Naive thymus-derived CD8-positive, alpha-beta T cell (primary cell): Measurements from ENCODE around the gene SERPINA3. TPM values are rescaled to one million over a fixed set of nuclear protein-coding genes. Genes with fewer than 3 reads are reported as not detected.

Experiments
- ATAC-seq, 2 donors: fragments of 150-1000 bp; cut with Tn5 transposase in 1 of 2; sonication (Bioruptor Pico), chemical (Tn5 transposase) in 1 of 2; 1 replicate in 1 of 2; 2 replicates in 1 of 2; pipeline ENCODE4 v1.10.0; 2021; ENCODE audit warnings: mild to moderate bottlenecking in 2 of 2, moderate library complexity in 2 of 2
- POLR2A ChIA-PET: fragments of 350-600 bp; sonication (Branson Sonifier 250); formaldehyde crosslinking; loops from one replicate; lab custom pipeline; 2021; ENCODE audit warnings: antibody characterized with exemption; lab: Charles Lee
- DNase-seq, 10 donors: peaks; one replicate each; pipeline versions ENCODE4 v3.0.0 to v3.0.0-alpha.2; 2020 to 2022
- H3K27ac Mint-ChIP-seq, 10 donors: one replicate each; pipeline ENCODE4 v1.8.0; 2020 to 2022; ENCODE audit warnings: mild to moderate bottlenecking in 10 of 10, mixed read lengths in 10 of 10, moderate library complexity in 4 of 10, inconsistent platforms in 1 of 10
- H3K27me3 Mint-ChIP-seq, 5 donors: one replicate each; pipeline ENCODE4 v1.8.0; 2021 to 2022; ENCODE audit warnings: mixed read lengths in 5 of 5
- H3K36me3 Mint-ChIP-seq, 3 donors: one replicate each; pipeline ENCODE4 v1.8.0; 2020 to 2022; ENCODE audit warnings: mixed read lengths in 3 of 3, mild to moderate bottlenecking in 2 of 3, inconsistent platforms in 1 of 3
- H3K4me1 Mint-ChIP-seq, 4 donors: one replicate each; pipeline ENCODE4 v1.8.0; 2021 to 2022; ENCODE audit warnings: mixed read lengths in 4 of 4
- H3K4me3 Mint-ChIP-seq, 10 donors: one replicate each; pipeline ENCODE4 v1.8.0; 2020 to 2022; ENCODE audit warnings: mild to moderate bottlenecking in 10 of 10, mixed read lengths in 10 of 10, moderate library complexity in 6 of 10, inconsistent platforms in 1 of 10
- H3K9me3 Mint-ChIP-seq, 9 donors: one replicate each; pipeline ENCODE4 v1.8.0; 2020 to 2022; ENCODE audit warnings: mixed read lengths in 9 of 9, mild to moderate bottlenecking in 3 of 9, inconsistent platforms in 1 of 9, moderate library complexity in 1 of 9
- polyA plus RNA-seq, 3 donors: library from polyadenylated mRNA; unstranded; fragments of 300-500 nt; fragmentation: Illumina TruSeq; gene quantifications; one replicate each; pipeline ENCODE4 v1.2.3, GENCODE V29; 2021
- total RNA-seq, 8 experiments: library from RNA in 2 of 8; stranded (reverse) in 2 of 8; gene quantifications; one replicate each; pipeline ENCODE4 v1.2.3 and lab custom pipeline; 2021 to 2026

Gene SERPINA3
- total and polyA plus RNA-seq, 5 experiments from 2014 or later = not detected

DNA sequence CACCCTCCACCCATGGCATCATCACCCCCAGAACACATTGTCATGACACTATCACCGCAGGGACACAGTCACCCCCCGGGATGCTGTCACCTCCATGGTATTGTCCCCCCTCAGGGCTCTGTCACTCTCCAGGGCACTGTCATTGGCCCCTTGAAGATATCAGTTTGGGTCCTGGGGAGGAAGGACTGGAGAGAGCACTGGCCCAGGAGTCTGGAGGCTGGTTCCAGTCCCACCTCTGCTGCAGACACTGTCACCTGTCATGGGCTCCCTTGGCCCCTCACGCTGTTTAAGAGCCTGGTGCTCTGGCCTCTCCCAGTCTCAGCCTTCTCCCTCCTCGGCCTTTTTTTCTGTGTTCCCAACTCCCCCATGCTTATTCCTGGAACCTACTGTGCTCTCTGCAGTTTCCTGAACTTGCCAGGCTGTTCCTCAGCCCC lies 31.9 kb downstream of the SERPINA3 start:
- H3K27me3 Mint-ChIP-seq = peaks cover 4 to 20% (median 10%) of the 10 kb centered on the region in 5 donors
- no peak overlapping the region for H3K4me3 Mint-ChIP-seq
- no peak for ATAC-seq
- POLR2A ChIA-PET = no interaction called here
- peaks cover 0 to 1% (median 0%) of the 10 kb centered on the region in 4 donors for H3K4me1 Mint-ChIP-seq
- peak overlapping the region in 1 of 10 donors; percentile 7 for H3K27ac Mint-ChIP-seq
- H3K9me3 Mint-ChIP-seq = peaks cover 0 to 11% (median 6%) of the 10 kb centered on the region in 9 donors
- no peaks in the 10 kb centered on the region for H3K36me3 Mint-ChIP-seq
- DNase-seq = no peak

DNA sequence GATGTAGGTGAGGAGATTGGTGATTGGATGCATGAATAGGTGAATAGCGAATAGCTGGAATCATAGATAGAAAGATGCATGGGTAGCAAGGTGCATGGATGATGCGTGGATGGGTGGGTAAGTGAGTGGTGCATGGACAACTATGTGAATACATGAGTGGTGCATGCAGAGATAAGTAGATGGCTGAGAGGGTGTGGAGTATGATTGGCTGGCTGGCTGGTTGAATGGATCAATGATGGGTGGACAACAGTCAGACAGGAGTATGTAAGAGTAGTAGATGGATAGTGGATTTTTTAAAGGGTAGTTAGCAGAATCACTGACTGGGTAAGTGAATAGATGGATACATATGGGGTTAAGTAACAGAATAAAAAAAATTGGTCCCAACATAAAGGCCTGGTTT lies 33.9 kb downstream of the SERPINA3 start:
- H3K36me3 Mint-ChIP-seq = no peaks in the 10 kb centered on the region
- H3K27me3 Mint-ChIP-seq = peaks cover 3 to 16% (median 11%) of the 10 kb centered on the region in 5 donors
- POLR2A ChIA-PET = no interaction called here
- H3K9me3 Mint-ChIP-seq = peaks cover 0 to 13% (median 6%) of the 10 kb centered on the region in 9 donors
- H3K4me3 Mint-ChIP-seq = no peak overlapping the region
- ATAC-seq = no peak
- H3K27ac Mint-ChIP-seq = no peak overlapping the region
- peaks cover 0 to 1% (median 0%) of the 10 kb centered on the region in 4 donors for H3K4me1 Mint-ChIP-seq
- DNase-seq = no peak

DNA sequence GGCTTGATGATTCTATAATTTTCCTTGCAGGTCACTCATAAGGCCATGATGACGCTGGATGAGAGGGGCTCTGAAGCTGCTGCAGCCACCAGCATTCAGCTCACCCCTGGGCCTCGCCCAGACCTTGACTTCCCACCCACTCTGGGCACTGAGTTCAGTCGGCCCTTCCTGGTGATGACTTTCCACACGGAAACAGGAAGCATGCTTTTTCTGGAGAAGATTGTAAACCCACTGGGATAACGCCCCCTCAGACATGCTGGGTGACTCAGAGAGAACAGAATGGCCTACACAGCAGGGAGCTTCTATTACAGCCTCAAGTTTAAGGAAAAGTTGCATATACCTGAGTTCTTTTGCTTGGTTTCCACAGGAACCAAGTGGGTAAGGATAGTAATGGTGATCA lies 34.3 kb downstream of the SERPINA3 start:
- Mint-ChIP-seq H3K4me3 (no peak overlapping the region), H3K4me1 (peaks cover 0 to 1% (median 0%) of the 10 kb centered on the region in 4 donors), H3K9me3 (peaks cover 0 to 13% (median 6%) of the 10 kb centered on the region in 9 donors), H3K27ac (no peak overlapping the region), H3K27me3 (peaks cover 3 to 16% (median 11%) of the 10 kb centered on the region in 5 donors), H3K36me3 (no peaks in the 10 kb centered on the region)
- POLR2A ChIA-PET = no interaction called here
- no peak for DNase-seq
- no peak for ATAC-seq

DNA sequence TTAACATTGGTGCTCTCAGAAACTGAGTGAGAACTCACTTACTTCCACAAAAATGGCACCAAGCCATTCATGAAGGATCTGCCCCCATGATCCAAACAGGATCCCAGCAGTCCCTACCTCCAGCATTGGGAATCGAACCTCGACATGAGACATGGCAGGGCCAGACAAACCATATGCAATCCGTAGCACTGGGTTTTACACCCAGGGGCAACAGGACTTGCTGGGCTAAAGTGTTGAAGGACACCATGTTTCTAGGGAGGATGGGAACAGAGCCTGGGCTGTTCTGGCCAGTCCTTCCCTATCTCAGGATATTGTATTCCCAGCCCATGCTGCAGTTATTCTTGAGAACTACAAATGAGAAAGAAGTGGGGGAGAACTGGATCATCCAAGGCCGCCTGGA lies 36.6 kb downstream of the SERPINA3 start:
- POLR2A ChIA-PET = no interaction called here
- no peaks in the 10 kb centered on the region for H3K36me3 Mint-ChIP-seq
- peaks cover 0 to 1% (median 0%) of the 10 kb centered on the region in 4 donors for H3K4me1 Mint-ChIP-seq
- no peak for ATAC-seq
- H3K9me3 Mint-ChIP-seq = peaks cover 0 to 13% (median 6%) of the 10 kb centered on the region in 9 donors
- DNase-seq = no peak
- H3K27ac Mint-ChIP-seq = no peak overlapping the region
- no peak overlapping the region for H3K4me3 Mint-ChIP-seq
- H3K27me3 Mint-ChIP-seq = peaks cover 3 to 15% (median 11%) of the 10 kb centered on the region in 5 donors

DNA sequence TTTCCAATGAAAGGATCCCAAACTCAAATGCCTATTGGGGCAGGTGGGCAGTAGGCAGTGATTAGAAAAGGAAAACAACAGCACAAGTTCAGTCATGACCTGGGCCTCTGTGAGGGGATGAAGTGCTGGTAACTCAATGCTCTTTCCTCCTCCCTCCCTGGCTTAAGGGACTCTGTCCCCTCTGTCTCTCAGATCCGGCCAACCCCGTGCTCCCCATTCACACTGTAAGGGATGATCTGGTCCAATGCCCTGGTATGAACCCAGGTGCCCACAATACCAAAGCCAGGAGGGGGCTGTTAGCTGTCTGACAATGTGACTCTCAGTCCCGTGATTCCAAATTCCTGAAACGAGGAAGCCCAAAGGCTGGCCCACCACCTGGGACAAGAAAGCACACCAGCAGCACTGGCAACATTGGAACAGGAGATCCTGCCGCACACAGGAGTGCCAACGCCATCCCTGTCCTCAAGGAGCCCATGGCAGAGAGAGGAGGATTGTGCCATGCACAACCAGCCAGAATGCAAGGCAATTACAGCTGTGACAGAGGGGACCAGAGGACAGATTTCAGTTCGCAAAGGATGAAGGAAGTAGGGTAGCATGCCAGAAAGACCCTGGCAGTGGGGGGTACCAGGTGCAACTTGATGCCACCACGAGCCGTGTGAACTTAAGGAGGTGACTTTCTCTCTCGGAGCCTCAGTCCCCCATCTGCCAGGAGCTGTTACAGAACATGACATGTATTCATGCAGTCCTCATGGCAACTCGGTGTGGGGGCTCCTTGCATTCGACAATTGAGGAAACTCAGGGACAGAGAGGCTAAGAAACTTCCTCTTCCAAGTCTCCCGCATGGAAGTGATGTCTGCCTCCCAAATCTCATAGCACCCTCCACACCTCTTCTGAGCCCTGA lies 37.6 kb downstream of the SERPINA3 start:
- ATAC-seq (no peak), DNase-seq (no peak)
- Mint-ChIP-seq H3K4me3 (no peak overlapping the region), H3K4me1 (no peaks in the 10 kb centered on the region), H3K9me3 (peaks cover 0 to 13% (median 6%) of the 10 kb centered on the region in 9 donors), H3K27ac (no peak overlapping the region), H3K36me3 (no peaks in the 10 kb centered on the region), H3K27me3 (peaks cover 0 to 9% (median 4%) of the 10 kb centered on the region in 5 donors)
- POLR2A ChIA-PET = no interaction called here

DNA sequence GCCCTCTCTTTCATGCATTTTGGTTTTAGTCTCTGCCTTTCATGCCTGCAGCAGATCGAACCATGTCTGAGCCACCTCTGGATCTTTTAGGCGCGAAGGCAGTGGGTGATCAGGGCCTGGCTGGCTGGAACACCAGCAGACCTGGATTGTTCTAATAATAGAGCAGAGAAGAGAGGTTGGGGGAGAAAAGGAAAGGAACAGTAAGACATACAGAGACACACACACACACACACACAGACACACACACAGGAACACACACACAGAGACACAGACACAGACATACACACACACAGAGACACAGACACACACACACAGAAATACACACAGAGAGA lies 38.2 kb downstream of the SERPINA3 start:
- Mint-ChIP-seq H3K9me3 (peaks cover 0 to 13% (median 6%) of the 10 kb centered on the region in 9 donors), H3K27ac (no peak overlapping the region), H3K4me3 (no peak overlapping the region), H3K36me3 (no peaks in the 10 kb centered on the region), H3K4me1 (no peaks in the 10 kb centered on the region), H3K27me3 (peaks cover 0 to 15% (median 6%) of the 10 kb centered on the region in 5 donors)
- POLR2A ChIA-PET = no interaction called here
- DNase-seq = no peak
- no peak for ATAC-seq

DNA sequence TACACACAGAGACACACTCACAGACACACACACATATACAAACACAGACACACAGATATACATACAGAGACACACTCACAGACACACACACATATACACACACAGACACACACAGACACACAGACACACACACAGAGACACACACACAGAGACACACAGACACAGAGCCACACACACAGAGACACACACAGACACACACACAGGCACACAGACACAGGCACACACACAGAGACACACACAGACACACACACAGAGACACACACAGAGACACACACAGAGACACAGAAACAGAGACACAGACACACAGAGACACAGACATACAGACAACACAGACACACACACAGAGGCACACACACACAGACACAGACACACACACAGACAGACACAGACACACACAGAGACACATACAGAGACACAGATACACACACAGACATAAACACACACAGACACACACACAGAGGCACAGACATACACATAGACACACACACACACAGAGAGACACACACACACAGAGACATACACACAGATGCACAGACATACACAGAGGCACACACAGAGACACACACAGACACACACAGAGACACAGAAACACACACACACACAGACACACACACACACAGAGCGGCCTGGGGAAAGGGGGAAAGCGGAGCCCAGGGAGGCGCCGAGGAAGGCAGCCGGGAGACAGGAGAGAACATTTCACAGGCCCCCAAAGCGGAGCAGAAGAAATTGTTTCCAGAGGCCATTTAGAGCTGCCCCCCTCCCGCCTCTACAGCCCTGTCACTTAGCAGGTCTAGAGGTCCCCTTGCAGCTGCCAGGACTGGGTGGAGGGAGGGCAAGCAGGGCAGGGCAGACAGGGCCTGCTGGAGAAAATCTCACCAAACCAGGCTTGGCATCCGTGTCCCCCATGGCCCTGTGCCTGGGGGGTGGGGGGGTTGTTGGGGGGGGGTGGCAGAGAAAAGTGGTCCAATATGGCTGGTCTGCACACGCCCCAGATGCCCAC lies 38.9 kb downstream of the SERPINA3 start:
- peaks cover 0 to 8% (median 4%) of the 10 kb centered on the region in 5 donors for H3K27me3 Mint-ChIP-seq
- DNase-seq (no peak), ATAC-seq (no peak)
- no peaks in the 10 kb centered on the region for H3K4me1 Mint-ChIP-seq
- H3K27ac Mint-ChIP-seq = no peak overlapping the region
- H3K9me3 Mint-ChIP-seq = peaks cover 0 to 13% (median 2%) of the 10 kb centered on the region in 9 donors
- POLR2A ChIA-PET = no interaction called here
- no peak overlapping the region for H3K4me3 Mint-ChIP-seq
- H3K36me3 Mint-ChIP-seq = no peaks in the 10 kb centered on the region

DNA sequence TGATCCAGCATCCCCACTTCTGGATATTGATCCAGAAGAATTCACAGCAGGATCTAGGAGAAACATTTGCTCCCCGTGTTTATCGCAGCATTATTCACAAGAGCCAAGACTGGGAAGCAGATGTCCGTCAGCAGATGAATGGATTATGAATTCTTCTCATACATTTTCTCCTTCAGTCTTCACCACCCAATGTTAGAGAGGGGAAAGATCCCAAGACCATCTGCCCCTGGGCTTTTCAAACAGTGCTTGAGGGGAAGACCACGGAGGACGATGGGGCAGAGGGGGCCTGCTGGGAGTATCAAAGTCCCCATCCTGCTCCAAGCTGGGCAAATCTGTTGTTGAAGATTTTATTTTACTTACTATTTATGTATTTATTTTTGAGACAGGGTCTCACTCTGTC lies 41.1 kb downstream of the SERPINA3 start:
- no peak overlapping the region for H3K27ac Mint-ChIP-seq
- H3K4me3 Mint-ChIP-seq = no peak overlapping the region
- ATAC-seq (no peak), DNase-seq (no peak)
- H3K27me3 Mint-ChIP-seq = peaks cover 1 to 7% (median 4%) of the 10 kb centered on the region in 5 donors
- no peaks in the 10 kb centered on the region for H3K36me3 Mint-ChIP-seq
- H3K9me3 Mint-ChIP-seq = peaks cover 0 to 10% (median 0%) of the 10 kb centered on the region in 9 donors
- POLR2A ChIA-PET = no interaction called here
- H3K4me1 Mint-ChIP-seq = no peaks in the 10 kb centered on the region

DNA sequence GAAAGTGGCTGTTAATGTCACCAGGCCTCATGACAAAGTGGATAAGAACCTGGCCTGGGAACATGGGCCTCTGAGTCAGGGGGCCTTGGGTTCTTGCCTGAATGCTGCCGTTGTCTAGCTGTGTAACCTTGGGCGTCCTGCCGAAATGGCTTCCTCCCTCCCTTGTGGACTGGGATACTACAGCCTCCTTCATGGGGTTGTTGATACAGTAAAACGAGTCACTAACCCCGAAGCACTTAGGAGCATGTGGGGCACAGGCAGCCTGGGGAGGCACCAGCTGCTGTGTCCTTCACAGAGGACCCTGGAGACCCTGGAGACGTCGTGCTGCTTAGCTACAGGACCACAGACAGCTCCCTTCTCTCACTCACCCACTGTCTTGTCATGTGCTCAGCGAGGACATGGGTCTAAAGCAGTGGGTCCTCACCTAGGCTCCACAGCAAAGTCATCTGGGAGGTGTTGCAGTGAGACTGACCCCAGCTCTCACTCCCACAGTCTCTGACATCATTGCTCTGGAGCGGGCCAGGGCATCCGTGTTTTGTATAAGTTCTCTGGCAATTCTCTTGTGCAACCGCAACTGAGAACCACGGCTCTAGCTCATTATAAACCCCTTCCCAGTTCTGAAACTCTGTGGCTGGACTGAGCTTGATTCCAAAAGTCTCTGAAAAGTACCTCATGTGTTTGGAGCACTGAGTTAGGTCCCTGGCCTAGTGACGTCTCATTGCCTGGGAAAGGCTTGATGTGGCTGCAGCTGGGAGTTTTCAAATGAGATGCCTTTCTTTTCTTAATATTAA lies 42.1 kb downstream of the SERPINA3 start:
- Mint-ChIP-seq H3K27ac (no peak overlapping the region), H3K4me3 (no peak overlapping the region), H3K36me3 (no peaks in the 10 kb centered on the region), H3K9me3 (peaks cover 0 to 3% (median 0%) of the 10 kb centered on the region in 9 donors), H3K27me3 (peaks cover 1 to 7% (median 4%) of the 10 kb centered on the region in 5 donors), H3K4me1 (no peaks in the 10 kb centered on the region)
- ATAC-seq (no peak), DNase-seq (no peak)
- POLR2A ChIA-PET = no interaction called here

DNA sequence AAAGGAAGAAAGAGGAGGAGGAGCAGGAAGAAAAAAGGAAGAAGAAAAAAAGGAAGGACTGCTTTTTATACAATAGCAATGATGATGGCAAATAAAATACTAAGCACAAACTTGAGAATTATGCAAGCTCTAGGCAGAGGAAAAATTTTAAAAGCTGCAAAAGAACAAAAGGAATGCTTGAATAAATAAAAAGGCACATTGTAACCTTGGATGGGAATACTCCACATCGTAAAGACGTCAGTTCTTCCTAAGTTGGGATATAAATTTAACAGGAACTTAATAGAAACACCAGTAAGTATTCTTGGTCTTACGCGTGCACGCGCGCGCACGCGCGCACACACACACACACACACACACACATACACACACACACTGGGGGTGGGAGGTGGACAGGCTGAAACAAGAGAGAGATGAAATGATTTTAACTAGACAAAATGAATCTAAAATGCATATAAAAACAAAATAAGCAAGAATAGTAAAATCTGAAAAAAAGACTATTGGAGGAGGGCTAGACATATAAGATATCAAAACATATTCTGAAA lies 43.0 kb downstream of the SERPINA3 start:
- ATAC-seq (no peak), DNase-seq (no peak)
- H3K9me3 Mint-ChIP-seq = peaks cover 0 to 3% (median 0%) of the 10 kb centered on the region in 9 donors
- POLR2A ChIA-PET = no interaction called here
- H3K27me3 Mint-ChIP-seq = peaks cover 1 to 11% (median 8%) of the 10 kb centered on the region in 5 donors
- H3K27ac Mint-ChIP-seq = no peak overlapping the region
- no peaks in the 10 kb centered on the region for H3K4me1 Mint-ChIP-seq
- H3K4me3 Mint-ChIP-seq = no peak overlapping the region
- H3K36me3 Mint-ChIP-seq = no peaks in the 10 kb centered on the region

DNA sequence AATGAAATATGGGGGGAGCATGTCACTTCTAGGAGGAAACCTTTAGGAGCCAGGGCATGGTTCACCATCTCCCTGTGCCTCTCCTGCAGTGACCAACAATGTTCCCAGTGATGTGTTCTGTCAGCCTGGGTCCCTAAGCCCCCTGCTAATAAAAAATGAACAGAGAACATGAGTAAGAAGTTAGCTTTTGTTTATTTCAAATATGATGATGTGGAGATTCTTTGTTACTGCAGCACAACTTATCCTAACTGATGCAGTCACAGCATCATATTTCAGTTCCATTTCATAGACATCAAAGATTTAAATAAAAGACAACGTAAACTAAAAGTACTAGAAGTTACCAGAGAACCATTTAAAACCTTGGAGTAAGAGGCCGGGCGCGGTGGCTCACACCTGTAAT lies 43.9 kb downstream of the SERPINA3 start:
- Mint-ChIP-seq H3K4me1 (no peaks in the 10 kb centered on the region), H3K27ac (no peak overlapping the region), H3K27me3 (peaks cover 1 to 19% (median 11%) of the 10 kb centered on the region in 5 donors), H3K9me3 (peaks cover 0 to 3% (median 0%) of the 10 kb centered on the region in 9 donors), H3K4me3 (no peak overlapping the region), H3K36me3 (no peaks in the 10 kb centered on the region)
- no peak for ATAC-seq
- no peak for DNase-seq
- POLR2A ChIA-PET = no interaction called here

DNA sequence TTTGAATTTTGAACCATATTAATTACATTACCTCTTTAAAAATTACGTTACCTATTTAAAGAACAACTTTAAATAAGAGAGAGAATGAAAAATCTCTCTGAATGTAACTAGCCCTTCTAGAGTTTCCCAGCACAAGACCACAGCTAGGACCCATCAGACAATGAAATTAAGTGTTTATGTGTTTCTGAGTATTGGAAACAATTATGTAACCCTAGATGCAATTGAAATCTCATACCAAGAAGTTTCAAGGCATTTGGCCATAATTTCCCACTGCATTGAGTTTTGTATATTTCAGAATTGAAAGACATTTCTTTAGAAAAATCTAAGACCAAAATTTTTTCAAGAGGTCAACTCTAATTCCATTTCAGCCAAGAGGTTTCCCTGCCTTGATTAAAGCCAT lies 47.1 kb downstream of the SERPINA3 start:
- Mint-ChIP-seq H3K4me1 (peaks cover 0 to 4% (median 1%) of the 10 kb centered on the region in 4 donors), H3K9me3 (peaks cover 0 to 10% (median 0%) of the 10 kb centered on the region in 9 donors), H3K27ac (no peak overlapping the region), H3K4me3 (no peak overlapping the region), H3K36me3 (no peaks in the 10 kb centered on the region), H3K27me3 (peaks cover 10 to 47% (median 18%) of the 10 kb centered on the region in 5 donors)
- ATAC-seq (no peak), DNase-seq (no peak)
- POLR2A ChIA-PET = no interaction called here
